ENCODE results near the gene LRRC61. TPM values are rescaled to one million over a fixed set of nuclear protein-coding genes. Genes with fewer than 3 reads are reported as not detected.

LRRC61 gene
- total RNA-seq, 2 experiments from 2014 or later: 3.1 to 5.0 TPM

DNA sequence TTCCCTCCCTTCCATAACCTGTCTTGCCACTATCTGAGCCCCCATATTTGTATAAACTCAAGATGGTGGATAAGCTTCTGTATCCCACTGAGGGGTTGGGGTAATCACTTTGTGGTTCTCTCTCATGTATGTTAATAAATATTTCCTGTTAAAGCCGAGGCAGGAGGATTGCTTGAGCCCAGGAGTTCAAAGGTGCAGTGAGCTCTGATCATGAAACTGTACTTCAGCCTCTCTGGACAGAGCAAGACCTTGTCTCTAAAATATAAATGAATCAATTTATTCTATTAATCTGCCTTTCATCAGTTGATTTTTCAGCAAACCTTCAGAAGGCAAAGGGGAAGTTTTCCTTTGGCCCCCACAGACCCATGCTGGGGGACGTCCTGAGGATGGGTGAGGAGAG is 20.1 kb downstream of the LRRC61 start:
- Histone ChIP-seq H3K4me3 (ENCODE audit: low read length) (no peak overlapping the region), H3K36me3 (ENCODE audit: insufficient read depth, low read length) (no peaks in the 10 kb centered on the region), H3K27me3 (ENCODE audit: control insufficient read depth in 1 of 2, insufficient read depth in 2 of 2, low read length in 2 of 2) (peaks cover 26 to 31% of the 10 kb centered on the region in 2 experiments), H3K27ac (ENCODE audit: low read depth in 1 of 2, low read length in 2 of 2) (no peak overlapping the region), H3K9me3 (ENCODE audit: control insufficient read depth in 1 of 2, insufficient read depth in 1 of 2, low read length in 2 of 2) (peaks cover 4 to 9% of the 10 kb centered on the region in 2 experiments), H3K4me1 (ENCODE audit: insufficient read depth, low read length) (peaks cover 6% of the 10 kb centered on the region)
- TF ChIP-seq, protein P1, sequence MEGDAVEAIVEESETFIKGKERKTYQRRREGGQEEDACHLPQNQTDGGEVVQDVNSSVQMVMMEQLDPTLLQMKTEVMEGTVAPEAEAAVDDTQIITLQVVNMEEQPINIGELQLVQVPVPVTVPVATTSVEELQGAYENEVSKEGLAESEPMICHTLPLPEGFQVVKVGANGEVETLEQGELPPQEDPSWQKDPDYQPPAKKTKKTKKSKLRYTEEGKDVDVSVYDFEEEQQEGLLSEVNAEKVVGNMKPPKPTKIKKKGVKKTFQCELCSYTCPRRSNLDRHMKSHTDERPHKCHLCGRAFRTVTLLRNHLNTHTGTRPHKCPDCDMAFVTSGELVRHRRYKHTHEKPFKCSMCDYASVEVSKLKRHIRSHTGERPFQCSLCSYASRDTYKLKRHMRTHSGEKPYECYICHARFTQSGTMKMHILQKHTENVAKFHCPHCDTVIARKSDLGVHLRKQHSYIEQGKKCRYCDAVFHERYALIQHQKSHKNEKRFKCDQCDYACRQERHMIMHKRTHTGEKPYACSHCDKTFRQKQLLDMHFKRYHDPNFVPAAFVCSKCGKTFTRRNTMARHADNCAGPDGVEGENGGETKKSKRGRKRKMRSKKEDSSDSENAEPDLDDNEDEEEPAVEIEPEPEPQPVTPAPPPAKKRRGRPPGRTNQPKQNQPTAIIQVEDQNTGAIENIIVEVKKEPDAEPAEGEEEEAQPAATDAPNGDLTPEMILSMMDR (IDR thresholded peaks at IDR 0.05): no peak
- Mint-ChIP-seq H3K9me3 (no peaks in the 10 kb centered on the region), H3K4me1 (ENCODE audit: low read depth) (no peaks in the 10 kb centered on the region), H3K4me3 (no peak overlapping the region), H3K36me3 (ENCODE audit: low read depth) (peaks cover 6% of the 10 kb centered on the region), H3K27ac (no peak overlapping the region), H3K27me3 (peaks cover 41% of the 10 kb centered on the region)
- ATAC-seq (ENCODE audit: poor library complexity) (no peak), DNase-seq (no peak)
- ChIA-PET POLR2A (no interaction called here), CTCF (no interaction called here)
- intact Hi-C loops (cut with DNase I, micrococcal nuclease): no loop called here

DNA sequence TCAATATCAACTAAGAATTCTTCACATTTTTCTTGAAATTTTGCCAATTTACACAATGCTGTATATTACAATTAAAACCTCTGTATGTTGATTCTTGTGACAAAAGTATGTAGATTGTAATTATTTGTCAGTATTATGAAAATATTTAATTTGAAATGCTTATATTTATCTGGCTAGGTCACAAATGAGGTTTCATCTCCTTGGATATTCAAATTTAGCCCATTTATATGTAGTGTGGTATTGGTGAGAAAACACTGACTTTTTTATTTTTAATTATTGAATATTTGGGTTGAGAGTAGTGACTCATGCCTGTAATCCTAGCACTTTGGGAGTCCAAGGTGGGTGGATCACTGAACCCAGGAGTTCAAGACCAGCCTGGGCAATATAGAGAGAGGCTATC is 21.1 kb downstream of the LRRC61 start:
- Mint-ChIP-seq H3K27me3 (peaks cover 40% of the 10 kb centered on the region), H3K4me1 (ENCODE audit: low read depth) (no peaks in the 10 kb centered on the region), H3K27ac (no peak overlapping the region), H3K9me3 (no peaks in the 10 kb centered on the region), H3K36me3 (ENCODE audit: low read depth) (peaks cover 6% of the 10 kb centered on the region), H3K4me3 (no peak overlapping the region)
- H3K27me3 ChIP-seq (ENCODE audit: control insufficient read depth in 1 of 2, insufficient read depth in 2 of 2, low read length in 2 of 2): peaks cover 26 to 31% of the 10 kb centered on the region in 2 experiments
- no peak overlapping the region for H3K4me3 ChIP-seq (ENCODE audit: low read length)
- H3K36me3 ChIP-seq (ENCODE audit: insufficient read depth, low read length): no peaks in the 10 kb centered on the region
- no peak for DNase-seq
- intact Hi-C loops (cut with DNase I, micrococcal nuclease): no loop called here
- CTCF ChIA-PET: no interaction called here
- POLR2A ChIA-PET: no interaction called here
- peaks cover 6% of the 10 kb centered on the region for H3K4me1 ChIP-seq (ENCODE audit: insufficient read depth, low read length)
- no peak for ATAC-seq (ENCODE audit: poor library complexity)
- no peak overlapping the region for H3K27ac ChIP-seq (ENCODE audit: low read depth in 1 of 2, low read length in 2 of 2)
- peaks cover 4 to 9% of the 10 kb centered on the region in 2 experiments for H3K9me3 ChIP-seq (ENCODE audit: control insufficient read depth in 1 of 2, insufficient read depth in 1 of 2, low read length in 2 of 2)
- TF ChIP-seq, protein P1 (IDR thresholded peaks at IDR 0.05): no peak

DNA sequence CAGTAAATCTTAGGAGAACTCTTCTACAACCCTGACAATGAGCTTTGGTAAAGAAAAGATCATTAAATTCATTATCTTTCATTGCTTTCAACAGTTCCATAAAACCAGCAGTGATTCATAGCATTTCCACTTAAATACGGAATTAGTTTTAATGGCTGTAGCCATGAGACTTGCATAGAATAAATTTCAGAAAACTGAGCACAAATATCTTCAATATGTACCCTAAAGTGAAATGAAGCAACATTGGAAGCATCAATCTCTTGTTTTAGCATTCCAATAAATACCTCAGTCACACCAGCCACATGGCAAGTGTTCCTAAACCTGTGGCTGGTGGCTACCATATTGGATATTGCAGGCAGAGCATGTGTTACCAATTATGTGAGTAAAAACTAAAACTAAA is 21.9 kb downstream of the LRRC61 start:
- DNase-seq: no peak
- ChIA-PET CTCF (interaction anchor here (1.3 kb wide), 1 partner anchor 434 kb away, joined by 4 read pairs; no protein-coding TSS in a partner anchor), POLR2A (no interaction called here)
- H3K4me1 Mint-ChIP-seq (ENCODE audit: low read depth): no peaks in the 10 kb centered on the region
- H3K27me3 ChIP-seq (ENCODE audit: control insufficient read depth in 1 of 2, insufficient read depth in 2 of 2, low read length in 2 of 2): peaks cover 23 to 27% of the 10 kb centered on the region in 2 experiments
- TF ChIP-seq, protein P1 (IDR thresholded peaks at IDR 0.05): no peak
- ATAC-seq (ENCODE audit: poor library complexity): no peak
- H3K4me3 Mint-ChIP-seq: no peak overlapping the region
- no peak overlapping the region for H3K4me3 ChIP-seq (ENCODE audit: low read length)
- intact Hi-C loops (cut with DNase I, micrococcal nuclease): no loop called here
- H3K27ac ChIP-seq (ENCODE audit: low read depth in 1 of 2, low read length in 2 of 2): no peak overlapping the region
- H3K9me3 Mint-ChIP-seq: no peaks in the 10 kb centered on the region
- no peak overlapping the region for H3K27ac Mint-ChIP-seq
- H3K4me1 ChIP-seq (ENCODE audit: insufficient read depth, low read length): peaks cover 6% of the 10 kb centered on the region
- H3K27me3 Mint-ChIP-seq: peaks cover 33% of the 10 kb centered on the region
- peaks cover 4 to 9% of the 10 kb centered on the region in 2 experiments for H3K9me3 ChIP-seq (ENCODE audit: control insufficient read depth in 1 of 2, insufficient read depth in 1 of 2, low read length in 2 of 2)
- H3K36me3 Mint-ChIP-seq (ENCODE audit: low read depth): peaks cover 6% of the 10 kb centered on the region
- no peaks in the 10 kb centered on the region for H3K36me3 ChIP-seq (ENCODE audit: insufficient read depth, low read length)
